ENCODE data around the gene RP2.

RP2 gene

DNA sequence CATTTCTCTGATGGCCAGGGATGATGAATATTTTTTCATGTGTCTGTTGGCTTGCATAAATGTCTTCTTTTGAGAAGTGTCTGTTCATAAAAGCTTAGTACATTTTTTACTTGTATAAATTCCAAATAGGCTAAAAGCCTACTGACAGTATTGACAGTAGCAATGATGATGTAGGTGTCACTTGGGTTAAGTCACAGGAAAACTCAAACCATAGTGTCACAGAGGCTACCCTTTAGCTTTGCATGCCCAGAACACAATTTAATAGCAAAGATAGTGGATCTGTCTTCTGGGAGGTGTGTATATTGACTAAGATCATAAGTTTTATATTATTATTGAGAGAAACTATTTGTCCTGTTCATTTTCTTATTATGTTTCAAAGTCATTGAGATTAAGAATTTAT, 8.1 kb downstream of the RP2 start:
- DNase-seq (ENCODE audit: low read depth): no peak

DNA sequence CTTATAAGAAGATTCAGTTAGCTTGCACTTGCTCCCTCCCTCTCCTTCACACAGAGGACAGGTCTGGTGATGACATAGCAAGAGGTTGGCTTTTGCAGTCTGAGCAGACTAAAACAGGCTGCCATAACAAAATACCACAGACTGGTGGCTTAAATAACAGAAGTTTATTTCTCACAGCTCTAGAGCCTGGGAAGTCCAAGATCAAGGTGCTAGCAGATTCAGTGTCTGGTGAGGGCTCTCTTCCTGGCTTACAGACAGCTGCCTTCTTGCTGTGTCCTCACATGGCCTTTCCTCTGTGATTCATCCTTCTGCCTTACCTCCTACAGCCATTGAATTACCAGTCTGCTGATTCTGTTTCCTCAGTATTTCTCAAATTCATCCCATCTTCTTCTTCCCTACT, 13.1 kb downstream of the RP2 start:
- DNase-seq (ENCODE audit: low read depth): no peak

DNA sequence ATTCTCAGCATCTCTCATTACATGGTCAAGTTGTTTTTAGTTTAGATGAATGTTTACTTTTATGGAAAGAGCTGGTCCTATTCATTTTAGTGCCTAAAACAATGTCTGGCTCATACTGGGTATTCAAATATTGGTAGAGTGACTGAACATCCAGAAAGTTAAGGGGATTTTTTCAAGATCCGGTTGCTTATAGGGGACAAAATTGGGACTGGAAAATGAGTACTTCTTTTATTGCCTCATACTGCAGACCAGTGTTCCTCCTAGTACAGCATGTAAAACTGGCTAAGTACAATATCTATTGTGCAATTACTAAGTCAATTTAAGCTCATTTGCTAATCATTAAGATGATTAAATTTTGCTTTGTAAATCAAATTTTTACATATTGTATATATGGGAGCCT, 13.9 kb downstream of the RP2 start:
- no peak for DNase-seq (ENCODE audit: low read depth)

DNA sequence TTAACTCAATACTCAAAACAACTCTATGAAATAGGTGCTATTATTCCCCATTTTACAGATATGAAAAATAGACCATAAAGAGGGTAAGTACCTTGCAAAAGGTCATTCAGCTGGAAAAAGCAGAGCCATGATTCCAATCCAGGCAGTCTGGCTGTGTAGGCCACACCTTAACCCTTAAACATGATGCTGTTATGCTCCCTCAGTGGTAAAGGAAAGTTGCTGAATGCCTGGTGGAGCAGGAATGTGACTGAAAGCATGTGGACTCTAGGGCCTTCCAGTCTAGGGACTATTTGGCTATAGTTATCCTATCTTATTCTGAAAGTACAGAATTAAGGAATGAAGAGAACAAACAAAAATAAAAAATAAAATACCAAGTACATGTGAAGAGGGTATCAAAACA, 19.6 kb downstream of the RP2 start:
- DNase-seq (ENCODE audit: low read depth): no peak

DNA sequence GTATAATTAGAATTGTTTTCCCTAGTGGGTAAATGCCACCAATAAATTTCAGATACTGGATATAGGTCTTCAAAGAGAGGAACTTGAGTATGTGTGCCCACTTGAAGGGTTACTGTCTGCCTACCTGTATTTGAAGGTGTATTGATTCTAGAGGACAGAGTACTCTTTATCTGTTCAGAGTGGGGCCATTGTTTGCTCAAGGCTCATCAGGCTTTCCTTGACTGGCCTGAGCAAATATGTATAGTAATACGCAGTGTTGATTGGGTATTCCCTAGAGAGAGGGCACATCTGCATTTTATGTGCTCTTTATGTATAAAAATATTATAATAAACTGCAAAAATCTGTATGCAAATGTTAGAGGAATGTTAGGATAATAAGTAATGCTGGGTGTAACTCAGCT, 23.7 kb downstream of the RP2 start:
- DNase-seq (ENCODE audit: low read depth): no peak

DNA sequence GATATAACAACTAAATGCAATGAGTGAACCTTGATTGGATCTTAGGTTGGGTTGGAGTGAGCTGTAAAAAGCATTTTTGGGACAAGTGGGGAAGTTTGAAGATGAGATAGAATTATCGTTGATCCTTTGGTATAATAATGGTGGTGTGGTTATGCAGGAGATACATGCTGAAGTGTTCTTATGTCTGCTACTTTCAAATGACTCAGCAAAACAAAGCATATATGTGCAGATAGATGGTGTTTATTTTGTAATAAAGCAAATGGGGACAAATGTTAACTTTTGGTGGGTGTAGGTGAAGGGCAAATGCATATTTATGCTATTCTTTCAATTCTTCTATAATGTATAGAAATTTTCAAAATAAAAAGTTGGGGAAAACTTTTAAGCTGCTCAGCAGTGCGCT, 26.2 kb downstream of the RP2 start:
- DNase-seq (ENCODE audit: low read depth): no peak

DNA sequence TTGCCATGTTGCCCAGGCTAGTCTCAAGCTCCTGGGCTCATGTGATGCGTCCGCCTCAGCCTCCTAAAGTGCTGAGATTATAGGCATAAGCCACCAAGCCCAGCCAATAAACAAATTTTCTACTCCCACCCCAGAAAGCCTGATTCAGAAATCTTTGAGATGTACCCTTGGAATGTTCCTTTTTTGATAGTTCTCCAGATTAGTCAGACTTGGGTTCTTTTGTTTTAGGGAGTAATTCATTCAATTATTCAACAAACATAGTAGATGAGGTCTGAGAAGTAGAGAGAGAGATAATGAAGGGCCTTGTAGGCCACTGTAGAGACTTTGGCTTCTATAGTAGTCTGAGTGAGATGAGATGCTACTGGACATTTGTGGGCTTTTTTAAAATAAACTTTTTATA, 27.8 kb downstream of the RP2 start:
- no peak for DNase-seq (ENCODE audit: low read depth)

DNA sequence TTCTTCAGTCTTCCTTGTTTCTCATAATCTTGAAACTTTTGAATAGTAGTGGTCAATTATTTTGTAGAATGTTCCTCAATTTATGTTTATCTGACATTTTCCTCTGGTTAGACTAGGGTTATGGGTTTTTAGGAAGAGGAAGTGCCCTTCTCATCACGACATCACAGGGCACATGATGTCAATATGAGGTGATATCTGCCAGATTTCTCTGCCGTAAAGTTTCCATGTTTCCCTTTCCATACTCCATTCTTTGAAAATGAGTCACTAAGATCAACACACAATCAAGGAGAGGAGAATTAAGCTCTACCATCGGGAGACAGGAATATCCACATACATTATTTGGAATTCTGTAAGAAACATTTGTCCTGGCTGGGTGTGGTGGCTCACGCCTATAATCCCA, 28.4 kb downstream of the RP2 start:
- no peak for DNase-seq (ENCODE audit: low read depth)

DNA sequence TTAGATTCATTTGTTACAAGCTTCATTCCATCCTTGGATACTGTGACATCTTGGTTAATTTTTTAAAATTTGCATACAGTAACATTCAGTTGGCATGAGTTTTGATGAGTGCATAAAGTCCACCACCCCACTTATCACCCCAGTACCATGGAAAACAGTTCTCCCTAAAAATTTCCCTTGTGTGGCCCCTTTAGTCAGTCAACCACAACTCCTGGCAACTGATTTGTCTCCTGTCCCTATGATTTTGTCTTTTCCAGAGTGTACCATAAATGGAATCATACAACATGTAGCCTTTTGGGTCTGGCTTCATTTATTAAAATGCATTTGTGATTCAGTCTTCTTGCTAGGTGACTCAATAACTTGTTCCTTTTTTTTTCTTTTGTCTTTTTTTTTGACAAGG, 29.9 kb downstream of the RP2 start:
- no peak for DNase-seq (ENCODE audit: low read depth)

DNA sequence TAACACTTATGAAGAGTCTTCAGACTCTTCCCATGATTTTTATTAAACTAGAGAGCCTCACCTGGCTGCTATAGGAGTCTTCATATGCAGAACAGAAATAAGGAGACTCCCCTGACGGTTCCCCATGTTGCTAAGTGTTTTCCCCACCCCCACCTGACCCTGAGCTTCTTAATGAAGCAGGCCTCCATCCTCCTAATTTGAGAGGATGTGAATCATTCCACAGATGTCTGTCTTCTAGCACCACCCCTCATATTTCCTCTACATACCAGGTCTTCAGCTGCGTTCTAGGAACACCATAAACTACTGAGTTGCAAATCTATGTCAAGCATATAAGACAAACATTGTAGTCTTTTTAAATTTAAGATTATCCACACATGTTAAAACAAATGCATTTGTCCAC, 36.9 kb downstream of the RP2 start:
- no peak for DNase-seq (ENCODE audit: low read depth)

DNA sequence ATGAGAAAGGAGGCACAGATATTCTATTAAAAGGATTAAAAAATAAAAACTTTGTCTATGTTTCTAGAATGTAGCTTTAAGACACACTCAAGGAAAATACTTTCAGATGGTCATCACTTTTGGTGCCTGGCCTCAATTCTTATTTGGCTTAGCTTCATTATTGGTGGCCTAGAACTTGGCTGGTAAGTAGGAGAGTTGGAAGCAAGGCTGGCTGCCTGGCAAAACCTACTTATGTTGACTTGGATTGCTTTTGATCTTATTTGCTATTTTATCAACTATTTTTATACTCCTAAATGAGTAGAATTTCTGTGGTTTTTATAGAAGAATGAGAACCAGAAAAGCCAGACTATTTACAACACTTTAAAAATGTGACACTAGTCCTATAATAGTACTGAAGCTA, 40.1 kb downstream of the RP2 start:
- DNase-seq (ENCODE audit: low read depth): no peak

DNA sequence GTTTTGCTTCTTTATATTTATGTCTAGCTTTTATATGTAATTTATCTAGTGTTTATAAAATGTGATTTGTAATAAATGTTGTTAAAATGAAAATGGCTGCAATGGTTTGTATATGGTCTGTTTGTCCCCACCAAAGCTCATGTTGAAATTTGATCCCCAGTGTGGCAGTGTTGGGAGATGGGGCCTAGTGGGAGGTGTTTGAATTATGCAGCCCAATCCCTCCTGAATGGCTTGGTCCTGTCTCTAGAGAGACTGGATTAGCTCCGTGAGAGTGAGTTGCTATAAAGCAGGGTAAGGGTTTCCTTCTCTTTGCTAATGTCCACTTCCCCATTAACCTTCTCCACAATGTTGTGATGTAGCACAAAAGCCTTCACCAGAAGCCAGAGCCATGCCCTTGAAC, 45.4 kb downstream of the RP2 start:
- DNase-seq (ENCODE audit: low read depth): no peak

DNA sequence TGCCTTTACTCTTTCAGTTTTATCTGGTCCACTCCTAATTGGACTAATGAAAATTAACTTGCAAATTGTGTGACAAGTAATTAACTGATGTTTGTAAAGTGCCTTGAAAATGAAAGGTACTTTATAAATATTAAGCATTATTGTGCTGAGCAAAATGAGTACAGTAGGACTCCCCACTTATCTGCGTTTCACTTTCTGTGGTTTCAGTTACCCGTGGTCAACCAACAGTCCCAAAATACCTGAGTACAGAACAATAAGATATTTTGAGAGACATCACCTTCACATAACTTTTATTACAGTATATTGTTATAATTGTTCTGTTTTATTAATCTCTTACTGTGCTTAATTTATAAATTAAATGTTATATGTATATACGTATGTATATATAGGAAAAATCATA, 48.0 kb downstream of the RP2 start:
- no peak for DNase-seq (ENCODE audit: low read depth)

DNA sequence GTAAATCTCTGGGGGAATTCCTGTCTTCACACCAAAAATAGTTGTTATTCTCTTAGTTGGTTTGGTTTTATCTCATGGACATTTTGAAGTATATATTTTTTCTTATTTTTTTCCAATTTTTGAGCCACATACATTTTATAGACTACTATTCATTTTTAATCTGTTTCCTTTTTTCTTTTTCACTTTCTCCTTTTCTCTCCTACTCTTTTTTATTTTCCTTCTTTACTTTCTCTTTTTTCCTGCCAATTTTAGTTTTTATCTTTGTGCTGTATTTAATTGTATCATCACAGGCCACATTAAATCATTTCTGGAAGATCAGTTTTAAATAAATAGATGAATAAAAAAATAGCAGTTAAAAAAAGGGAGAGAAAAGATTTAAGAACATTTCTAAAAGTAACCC, 61.4 kb downstream of the RP2 start:
- no peak for DNase-seq (ENCODE audit: low read depth)

DNA sequence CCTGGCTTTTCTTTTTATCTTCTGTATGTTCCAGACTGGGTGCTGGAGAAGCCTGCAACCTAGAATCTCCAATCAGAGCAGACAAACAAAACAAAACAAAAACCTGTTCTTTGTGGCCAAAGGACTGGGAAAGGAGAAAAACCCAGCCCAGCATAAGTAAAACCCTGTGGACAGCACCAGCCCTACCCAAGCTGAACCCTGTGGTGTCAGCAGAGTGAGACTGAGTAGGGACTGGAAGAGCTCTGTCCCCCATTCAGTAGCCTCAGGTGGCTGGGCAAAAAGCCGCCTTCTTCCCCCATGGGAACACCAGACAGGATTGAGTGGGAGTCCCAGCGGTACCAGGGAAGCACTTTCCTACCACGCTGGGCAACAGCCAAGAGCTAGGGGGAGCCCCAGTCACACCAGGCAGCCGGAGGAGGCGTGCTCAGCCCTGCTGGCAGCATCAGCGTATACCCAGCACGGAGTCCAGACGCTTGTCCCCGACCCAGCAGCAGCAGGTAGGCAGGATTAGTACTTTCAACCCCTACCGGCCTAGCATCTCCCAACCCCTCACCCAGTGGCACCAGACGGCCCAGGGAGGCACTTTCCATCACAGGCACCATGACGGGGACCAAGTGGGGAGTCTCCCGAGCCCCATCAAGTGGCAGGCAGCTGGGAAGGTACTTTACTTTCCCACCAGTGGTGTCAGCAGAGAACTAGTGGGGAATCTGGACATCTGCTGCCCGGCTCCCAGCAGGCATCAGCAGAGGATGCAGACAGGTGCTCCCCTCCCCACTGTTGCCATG, 66.8 kb downstream of the RP2 start:
- DNase-seq (ENCODE audit: low read depth): peak; percentile 11

DNA sequence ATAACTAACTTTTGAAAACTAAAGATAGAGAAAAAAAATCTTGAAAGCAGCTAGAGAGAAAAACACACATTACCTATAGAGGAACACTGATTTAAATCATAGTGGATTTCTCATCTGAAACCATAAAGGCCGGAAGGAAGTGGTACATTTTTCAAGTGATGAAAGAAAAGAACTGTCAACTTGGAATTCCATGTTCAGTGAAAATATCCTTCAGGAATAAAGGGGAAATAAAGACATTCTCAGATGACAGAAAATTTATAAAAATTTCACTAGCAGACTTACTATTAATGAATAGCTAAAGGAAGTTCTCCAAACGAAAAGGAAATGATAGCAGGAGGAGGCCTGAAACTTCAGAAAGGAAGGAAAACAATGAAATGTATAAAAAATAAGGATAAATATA, 67.8 kb downstream of the RP2 start:
- no peak for DNase-seq (ENCODE audit: low read depth)

DNA sequence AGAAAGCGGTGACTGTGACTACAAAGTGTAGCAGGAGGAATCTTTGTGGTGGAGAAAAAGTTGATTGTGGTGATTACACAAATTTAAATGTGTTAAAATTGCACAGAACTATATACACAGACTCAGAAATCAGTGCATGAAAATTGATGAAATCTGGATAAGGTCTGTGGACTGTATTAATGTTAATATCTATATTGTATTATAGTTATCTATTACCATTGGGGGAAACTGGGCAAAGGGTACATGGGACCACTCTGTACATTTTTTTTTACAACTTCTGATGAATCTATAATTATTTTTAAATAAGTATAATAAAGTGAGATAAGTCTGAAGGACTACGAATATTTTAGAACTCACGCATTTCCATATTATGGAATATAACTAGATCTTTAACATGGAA, 73.6 kb downstream of the RP2 start:
- DNase-seq (ENCODE audit: low read depth): no peak

DNA sequence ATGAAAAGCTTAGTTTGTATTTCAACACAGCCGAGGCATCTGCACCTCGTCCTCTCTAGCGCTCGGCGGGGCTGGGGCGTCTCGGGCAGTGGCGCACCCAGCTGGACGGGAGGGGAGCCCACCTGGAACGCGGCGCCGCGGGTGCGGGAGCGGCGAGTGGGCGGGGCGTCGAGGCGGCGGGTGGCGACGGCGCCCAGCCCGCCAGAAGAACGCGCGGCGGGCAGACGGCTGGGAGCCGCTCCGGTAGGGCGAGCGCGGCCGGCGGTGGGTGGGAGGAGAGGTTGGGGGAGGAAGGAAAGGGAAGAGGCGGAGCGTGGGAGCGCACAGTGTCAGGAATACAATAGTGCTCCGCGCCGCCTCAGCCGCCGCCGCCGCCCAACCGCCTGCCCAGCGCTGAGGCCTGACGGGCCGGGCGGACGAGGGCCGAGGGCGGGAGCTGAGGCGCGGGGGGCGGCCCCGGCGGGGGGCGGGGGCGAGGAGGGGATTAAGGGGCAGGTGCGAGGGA, 75.3 kb downstream of the RP2 start, which contains the start of gene JADE3:
JADE3 (plus strand) TSS at position 324 of the 505 bp plus-strand sequence. CDS start 72,474 bp downstream, outside the sequence.
- peak; percentile 10 for DNase-seq (ENCODE audit: low read depth)

DNA sequence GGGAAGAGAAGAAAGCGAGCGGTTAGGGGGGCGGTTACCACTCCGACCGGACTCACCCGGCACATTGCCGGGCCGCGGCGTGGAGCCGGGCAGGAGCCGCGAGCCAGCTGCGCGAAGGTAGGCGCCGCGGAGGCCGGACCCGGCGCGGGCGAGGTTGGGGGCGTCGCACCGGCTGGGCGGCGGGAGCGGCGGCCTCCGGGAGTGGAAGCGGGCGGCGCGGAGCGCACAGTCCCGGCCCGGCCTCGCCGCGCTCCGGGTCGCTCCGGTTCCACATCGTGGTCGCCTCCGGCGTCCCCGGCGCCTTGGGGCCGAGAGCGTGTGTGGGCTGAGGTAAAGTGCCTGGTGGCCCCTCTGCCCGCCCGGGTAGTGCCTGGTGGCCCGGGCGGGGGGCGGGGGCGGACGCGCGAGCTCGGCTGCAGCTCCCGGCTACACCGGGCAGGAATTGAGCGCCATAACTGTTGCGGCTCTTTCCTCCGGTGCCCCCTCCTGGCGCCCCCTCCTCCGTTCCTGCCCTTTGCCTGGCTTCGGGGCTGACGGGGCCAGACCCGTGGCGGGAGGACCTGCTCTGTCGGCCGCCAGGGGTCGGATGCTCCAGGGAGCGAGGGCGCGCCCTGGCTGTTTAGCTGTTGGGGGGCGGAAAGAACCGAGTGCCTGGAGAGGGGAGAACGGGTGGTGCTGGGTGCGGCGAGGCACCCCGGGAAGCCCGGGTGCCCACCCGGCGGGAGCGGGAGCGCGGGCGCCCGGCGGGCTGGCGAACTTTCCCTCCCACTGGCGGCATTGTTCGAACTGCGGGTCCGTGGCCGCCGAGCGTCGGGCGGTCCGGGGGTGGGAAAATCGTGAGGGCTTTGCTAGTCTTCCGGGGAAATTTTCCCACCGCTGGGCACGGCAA, 76.0 kb downstream of the RP2 start:
- no peak for DNase-seq (ENCODE audit: low read depth)

DNA sequence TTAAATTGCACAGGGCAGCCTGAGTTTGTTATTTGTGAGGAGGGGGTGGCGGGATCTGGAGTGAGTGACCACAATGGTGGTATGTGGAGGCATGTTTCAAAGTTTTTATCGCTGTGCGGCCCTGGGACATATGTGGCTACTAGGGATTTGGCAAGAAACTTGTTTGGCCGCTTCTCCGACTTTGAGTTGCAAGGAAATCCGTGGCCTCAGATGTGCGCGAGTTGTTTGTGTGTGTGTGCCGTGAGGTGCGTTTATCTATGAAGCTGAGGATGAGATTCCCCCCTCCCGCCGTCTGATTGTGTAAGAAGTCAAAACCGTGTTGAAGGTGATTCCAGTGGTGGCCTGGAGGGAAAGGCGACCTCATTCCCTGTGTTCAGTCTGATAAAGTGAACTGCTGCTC, 76.8 kb downstream of the RP2 start:
- no peak for DNase-seq (ENCODE audit: low read depth)

DNA sequence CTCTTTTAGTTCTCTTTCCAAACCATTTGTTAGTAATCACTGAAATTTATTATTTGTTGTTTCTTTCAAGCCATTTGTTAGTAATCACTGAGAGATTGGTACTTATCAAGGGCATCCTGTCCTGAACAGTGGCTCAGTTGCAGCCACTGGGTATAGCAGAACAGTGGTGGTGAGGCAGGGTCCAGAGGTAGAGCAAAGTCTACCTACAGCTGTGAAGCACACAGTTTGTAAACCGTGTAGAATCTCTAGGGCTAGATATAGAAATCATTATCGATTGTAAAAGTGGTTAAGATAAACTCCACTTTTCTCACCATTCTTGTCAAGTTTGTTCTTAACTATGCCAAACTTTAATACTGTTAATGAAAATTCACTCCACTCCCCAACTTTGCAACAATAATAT, 79.4 kb downstream of the RP2 start:
- no peak for DNase-seq (ENCODE audit: low read depth)

DNA sequence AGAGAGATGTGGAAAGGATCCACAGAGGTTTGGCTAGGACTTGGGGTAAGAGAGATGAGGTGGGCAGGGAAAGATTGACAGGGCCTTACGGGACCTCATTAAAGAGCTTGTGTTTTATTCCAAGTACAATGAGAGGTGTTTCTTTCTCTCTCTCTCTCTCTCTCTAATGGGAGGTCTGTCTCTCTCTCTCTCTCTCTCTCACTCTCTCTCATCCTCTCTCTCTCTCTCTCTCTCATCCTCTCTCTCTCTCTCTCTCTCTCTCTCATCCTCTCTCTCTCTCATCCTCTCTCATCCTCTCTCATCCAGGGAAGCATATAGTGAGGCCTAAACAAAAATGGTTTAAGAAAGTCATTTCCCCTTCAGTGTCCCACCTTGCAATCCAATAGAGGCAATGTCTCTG, 80.8 kb downstream of the RP2 start:
- no peak for DNase-seq (ENCODE audit: low read depth)

DNA sequence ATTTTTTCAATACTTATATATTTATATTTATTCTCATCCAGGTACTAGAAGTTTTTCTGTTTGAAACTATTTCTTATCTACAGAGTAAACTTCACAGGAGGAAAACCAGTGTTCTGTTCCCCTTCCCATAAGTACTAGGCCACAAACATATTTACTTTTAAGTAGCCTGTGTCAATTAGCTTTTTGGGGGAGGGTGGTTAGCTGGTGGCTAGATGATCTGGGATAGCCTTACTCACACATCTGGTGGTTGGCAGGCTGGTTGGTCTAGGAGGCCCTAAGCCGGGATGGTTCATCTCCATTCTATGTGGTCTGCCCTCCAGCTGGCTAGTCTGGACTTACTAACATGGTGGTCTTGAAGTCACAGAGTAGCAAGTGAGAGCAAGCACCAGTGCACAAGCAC, 81.6 kb downstream of the RP2 start:
- no peak for DNase-seq (ENCODE audit: low read depth)

All from T-helper 22 cell (primary cell).